Memory B cell (primary cell): ENCODE measurements around the gene CACNA2D2.
"Not testable (repeated sequence)": the region's sequence is repeated elsewhere in the genome, so short reads cannot be mapped to it uniquely, and the experiment has no call there.

Experiments
- ATAC-seq: fragments of 150-1000 bp; cut with Tn5 transposase; 2 replicates; pipeline ENCODE4 v1.10.0; 2021; ENCODE audit warnings: low read depth, mild to moderate bottlenecking, moderate library complexity
- DNase-seq, 2 donors: peaks; one replicate each; pipeline ENCODE4 v3.0.0; 2022; ENCODE audit warnings: low spot score in 2 of 2
- H3K27ac Mint-ChIP-seq: one replicate; pipeline ENCODE4 v1.8.0; 2022; ENCODE audit warnings: mild to moderate bottlenecking, moderate library complexity, mixed read lengths
- H3K27me3 Mint-ChIP-seq: one replicate; pipeline ENCODE4 v1.8.0; 2022; ENCODE audit warnings: mixed read lengths
- H3K36me3 Mint-ChIP-seq: one replicate; pipeline ENCODE4 v1.8.0; 2022; ENCODE audit warnings: mild to moderate bottlenecking, mixed read lengths
- H3K4me1 Mint-ChIP-seq: one replicate; pipeline ENCODE4 v1.8.0; 2022; ENCODE audit warnings: mixed read lengths
- H3K4me3 Mint-ChIP-seq: one replicate; pipeline ENCODE4 v1.8.0; 2022; ENCODE audit warnings: mild to moderate bottlenecking, moderate library complexity, mixed read lengths
- H3K9me3 Mint-ChIP-seq: one replicate; pipeline ENCODE4 v1.8.0; 2022; ENCODE audit warnings: mixed read lengths

The CACNA2D2 gene

GRCh38 chr3:50518436-50518835 lies 15.0 kb upstream of the CACNA2D2 start:
- H3K36me3 Mint-ChIP-seq, result no peaks in the 10 kb centered on the region
- DNase-seq (no peak), ATAC-seq (no peak)
- no peak overlapping the region for H3K27ac Mint-ChIP-seq
- H3K4me1 Mint-ChIP-seq, result peaks cover 23% of the 10 kb centered on the region
- H3K9me3 Mint-ChIP-seq, result no peaks in the 10 kb centered on the region
- H3K4me3 Mint-ChIP-seq, result no peak overlapping the region
- peaks cover 10% of the 10 kb centered on the region for H3K27me3 Mint-ChIP-seq

GRCh38 chr3:50517721-50518206 lies 14.3 kb upstream of the CACNA2D2 start:
- H3K27ac Mint-ChIP-seq, result no peak overlapping the region
- no peak overlapping the region for H3K4me3 Mint-ChIP-seq
- peaks cover 23% of the 10 kb centered on the region for H3K4me1 Mint-ChIP-seq
- peaks cover 12% of the 10 kb centered on the region for H3K27me3 Mint-ChIP-seq
- no peaks in the 10 kb centered on the region for H3K9me3 Mint-ChIP-seq
- no peak for ATAC-seq
- DNase-seq, result no peak
- H3K36me3 Mint-ChIP-seq, result no peaks in the 10 kb centered on the region

- Mint-ChIP-seq H3K9me3 (no peaks in the 10 kb centered on the region), H3K4me1 (peaks cover 23% of the 10 kb centered on the region), H3K36me3 (no peaks in the 10 kb centered on the region), H3K27me3 (peaks cover 10% of the 10 kb centered on the region), H3K4me3 (peak overlapping the region; percentile 65), H3K27ac (peak overlapping the region; percentile 22)
- DNase-seq (no peak), ATAC-seq (no peak)
Observed at GRCh38 chr3:50516440-50516871, 13.0 kb upstream of the CACNA2D2 start.

GRCh38 chr3:50515565-50516439 lies 12.4 kb upstream of the CACNA2D2 start:
- H3K27me3 Mint-ChIP-seq, result peaks cover 7% of the 10 kb centered on the region
- H3K27ac Mint-ChIP-seq, result peak overlapping the region; percentile 22
- H3K9me3 Mint-ChIP-seq, result no peaks in the 10 kb centered on the region
- DNase-seq (peak in 1 of 2 donors; percentile 19), ATAC-seq (peak; percentile 82)
- H3K4me3 Mint-ChIP-seq, result peak overlapping the region; percentile 65
- peaks cover 23% of the 10 kb centered on the region for H3K4me1 Mint-ChIP-seq
- no peaks in the 10 kb centered on the region for H3K36me3 Mint-ChIP-seq

GRCh38 chr3:50512908-50513307 lies 9.5 kb upstream of the CACNA2D2 start:
- not testable (repeated sequence) for DNase-seq, H3K9me3 Mint-ChIP-seq, H3K36me3 Mint-ChIP-seq, H3K27me3 Mint-ChIP-seq, H3K4me3 Mint-ChIP-seq, ATAC-seq, H3K27ac Mint-ChIP-seq
- peaks cover 18% of the 10 kb centered on the region for H3K4me1 Mint-ChIP-seq

GRCh38 chr3:50512131-50512530 lies 8.7 kb upstream of the CACNA2D2 start:
- Mint-ChIP-seq H3K36me3 (no peaks in the 10 kb centered on the region), H3K9me3 (no peaks in the 10 kb centered on the region), H3K27ac (no peak overlapping the region), H3K27me3 (peaks cover 9% of the 10 kb centered on the region), H3K4me1 (peaks cover 18% of the 10 kb centered on the region), H3K4me3 (no peak overlapping the region)
- ATAC-seq (no peak), DNase-seq (no peak)

GRCh38 chr3:50510325-50510724 lies 6.9 kb upstream of the CACNA2D2 start:
- Mint-ChIP-seq H3K27ac (peak overlapping the region; percentile 45), H3K9me3 (no peaks in the 10 kb centered on the region), H3K4me1 (peaks cover 7% of the 10 kb centered on the region), H3K36me3 (no peaks in the 10 kb centered on the region), H3K4me3 (no peak overlapping the region), H3K27me3 (peaks cover 10% of the 10 kb centered on the region)
- peak; percentile 73 for ATAC-seq
- DNase-seq, result no peak

- no peak for DNase-seq
- Mint-ChIP-seq H3K4me1 (peaks cover 3% of the 10 kb centered on the region), H3K27ac (no peak overlapping the region), H3K36me3 (no peaks in the 10 kb centered on the region), H3K9me3 (no peaks in the 10 kb centered on the region), H3K4me3 (no peak overlapping the region), H3K27me3 (peaks cover 12% of the 10 kb centered on the region)
- ATAC-seq, result no peak
Observed at GRCh38 chr3:50509715-50510114, 6.3 kb upstream of the CACNA2D2 start.

GRCh38 chr3:50508821-50509220 lies 5.4 kb upstream of the CACNA2D2 start:
- Mint-ChIP-seq H3K36me3 (no peaks in the 10 kb centered on the region), H3K4me1 (peaks cover 3% of the 10 kb centered on the region), H3K27me3 (peaks cover 12% of the 10 kb centered on the region), H3K27ac (no peak overlapping the region), H3K9me3 (no peaks in the 10 kb centered on the region), H3K4me3 (no peak overlapping the region)
- no peak for DNase-seq
- ATAC-seq, result no peak

- Mint-ChIP-seq H3K27me3 (peaks cover 12% of the 10 kb centered on the region), H3K4me1 (peaks cover 8% of the 10 kb centered on the region), H3K27ac (no peak overlapping the region), H3K9me3 (no peaks in the 10 kb centered on the region), H3K4me3 (no peak overlapping the region), H3K36me3 (no peaks in the 10 kb centered on the region)
- DNase-seq (no peak), ATAC-seq (no peak)
Observed at GRCh38 chr3:50506169-50506568, 2.7 kb upstream of the CACNA2D2 start.

- Mint-ChIP-seq H3K4me1 (peaks cover 5% of the 10 kb centered on the region), H3K27me3 (peaks cover 16% of the 10 kb centered on the region), H3K9me3 (no peaks in the 10 kb centered on the region), H3K4me3 (peak overlapping the region; percentile 76), H3K27ac (no peak overlapping the region), H3K36me3 (no peaks in the 10 kb centered on the region)
- DNase-seq, result no peak
- no peak for ATAC-seq
Observed at GRCh38 chr3:50504681-50505080, 1.2 kb upstream of the CACNA2D2 start.

- H3K27me3 Mint-ChIP-seq, result peaks cover 17% of the 10 kb centered on the region
- peak; percentile 33 for ATAC-seq
- H3K9me3 Mint-ChIP-seq, result no peaks in the 10 kb centered on the region
- H3K4me1 Mint-ChIP-seq, result peaks cover 5% of the 10 kb centered on the region
- H3K27ac Mint-ChIP-seq, result no peak overlapping the region
- H3K36me3 Mint-ChIP-seq, result no peaks in the 10 kb centered on the region
- H3K4me3 Mint-ChIP-seq, result peak overlapping the region; percentile 76
- DNase-seq, result peak in 1 of 2 donors; percentile 38
Observed at GRCh38 chr3:50502584-50503423, 630 bp downstream of the CACNA2D2 start.

GRCh38 chr3:50502225-50502583 lies 1.2 kb downstream of the CACNA2D2 start:
- H3K27me3 Mint-ChIP-seq, result peaks cover 20% of the 10 kb centered on the region
- no peak overlapping the region for H3K27ac Mint-ChIP-seq
- H3K36me3 Mint-ChIP-seq, result no peaks in the 10 kb centered on the region
- no peaks in the 10 kb centered on the region for H3K9me3 Mint-ChIP-seq
- ATAC-seq (no peak), DNase-seq (no peak)
- H3K4me1 Mint-ChIP-seq, result peaks cover 5% of the 10 kb centered on the region
- H3K4me3 Mint-ChIP-seq, result peak overlapping the region; percentile 76
